Activated T-cell treated with anti-CD3 and anti-CD28 coated beads, Interleukin-2, amount 50 U/mL, for 24 hours (primary cell): Measurements from ENCODE around the gene MYBPHL.

ENCODE experiments used
- DNase-seq: peaks from one replicate; pipeline ENCODE4 v3.0.0-alpha.2; 2020
- H3K27ac Mint-ChIP-seq: 2 replicates; pipeline ENCODE4 v1.8.0; 2020; ENCODE audit warnings: mild to moderate bottlenecking, mixed read lengths
- H3K27me3 Mint-ChIP-seq: 2 replicates; pipeline ENCODE4 v1.8.0; 2020; ENCODE audit warnings: mixed read lengths
- H3K36me3 Mint-ChIP-seq: 2 replicates; pipeline ENCODE4 v1.8.0; 2020; ENCODE audit warnings: low read depth, mixed read lengths
- H3K4me1 Mint-ChIP-seq: 2 replicates; pipeline ENCODE4 v1.8.0; 2020; ENCODE audit warnings: low read depth, mixed read lengths
- H3K4me3 Mint-ChIP-seq: 2 replicates; pipeline ENCODE4 v1.8.0; 2020; ENCODE audit warnings: mild to moderate bottlenecking, moderate library complexity, mixed read lengths
- H3K9me3 Mint-ChIP-seq: 2 replicates; pipeline ENCODE4 v1.8.0; 2020; ENCODE audit warnings: mixed read lengths

The MYBPHL gene

GRCh38 chr1:109306832-109307273, at the start of gene MYBPHL:
Gene MYBPHL, minus strand, starts transcription at chr1:109307011. Its CDS starts 20 bp downstream, at chr1:109306991.
- Mint-ChIP-seq H3K36me3 (no peaks in the 10 kb centered on the region), H3K9me3 (no peaks in the 10 kb centered on the region), H3K27ac (no peak within 1 kb of the TSS), H3K4me1 (no peaks in the 10 kb centered on the region), H3K4me3 (no peak within 1 kb of the TSS), H3K27me3 (no peaks in the 10 kb centered on the region)
- no peak for DNase-seq

GRCh38 chr1:109356505-109356904, 49.7 kb upstream of the MYBPHL start:
- no peak for DNase-seq
- no peaks in the 10 kb centered on the region for H3K9me3 Mint-ChIP-seq
- no peak overlapping the region for H3K27ac Mint-ChIP-seq
- H3K4me3 Mint-ChIP-seq = no peak overlapping the region
- H3K36me3 Mint-ChIP-seq = no peaks in the 10 kb centered on the region
- H3K27me3 Mint-ChIP-seq = no peaks in the 10 kb centered on the region
- peaks cover 3% of the 10 kb centered on the region for H3K4me1 Mint-ChIP-seq

- Mint-ChIP-seq H3K4me1 (peaks cover 3% of the 10 kb centered on the region), H3K36me3 (no peaks in the 10 kb centered on the region), H3K27me3 (no peaks in the 10 kb centered on the region), H3K9me3 (no peaks in the 10 kb centered on the region), H3K4me3 (no peak overlapping the region), H3K27ac (no peak overlapping the region)
- DNase-seq = no peak
Observed at GRCh38 chr1:109354929-109355328, 48.1 kb upstream of the MYBPHL start.

- H3K4me1 Mint-ChIP-seq = peaks cover 3% of the 10 kb centered on the region
- DNase-seq = no peak
- no peak overlapping the region for H3K27ac Mint-ChIP-seq
- H3K9me3 Mint-ChIP-seq = no peaks in the 10 kb centered on the region
- H3K36me3 Mint-ChIP-seq = no peaks in the 10 kb centered on the region
- H3K27me3 Mint-ChIP-seq = no peaks in the 10 kb centered on the region
- H3K4me3 Mint-ChIP-seq = no peak overlapping the region
Observed at GRCh38 chr1:109351457-109351856, 44.6 kb upstream of the MYBPHL start.

GRCh38 chr1:109350655-109351054, 43.8 kb upstream of the MYBPHL start:
- no peaks in the 10 kb centered on the region for H3K27me3 Mint-ChIP-seq
- no peaks in the 10 kb centered on the region for H3K36me3 Mint-ChIP-seq
- H3K4me3 Mint-ChIP-seq = no peak overlapping the region
- DNase-seq = no peak
- H3K27ac Mint-ChIP-seq = no peak overlapping the region
- no peaks in the 10 kb centered on the region for H3K9me3 Mint-ChIP-seq
- peaks cover 3% of the 10 kb centered on the region for H3K4me1 Mint-ChIP-seq

GRCh38 chr1:109350182-109350581, 43.4 kb upstream of the MYBPHL start:
- Mint-ChIP-seq H3K4me3 (no peak overlapping the region), H3K36me3 (no peaks in the 10 kb centered on the region), H3K9me3 (no peaks in the 10 kb centered on the region), H3K4me1 (peaks cover 3% of the 10 kb centered on the region), H3K27me3 (no peaks in the 10 kb centered on the region), H3K27ac (no peak overlapping the region)
- no peak for DNase-seq

GRCh38 chr1:109347511-109347910, 40.7 kb upstream of the MYBPHL start:
- H3K36me3 Mint-ChIP-seq = no peaks in the 10 kb centered on the region
- no peak overlapping the region for H3K4me3 Mint-ChIP-seq
- no peak overlapping the region for H3K27ac Mint-ChIP-seq
- H3K9me3 Mint-ChIP-seq = no peaks in the 10 kb centered on the region
- H3K4me1 Mint-ChIP-seq = no peaks in the 10 kb centered on the region
- DNase-seq = no peak
- no peaks in the 10 kb centered on the region for H3K27me3 Mint-ChIP-seq

- Mint-ChIP-seq H3K36me3 (no peaks in the 10 kb centered on the region), H3K4me3 (no peak overlapping the region), H3K27ac (no peak overlapping the region), H3K27me3 (no peaks in the 10 kb centered on the region), H3K9me3 (no peaks in the 10 kb centered on the region), H3K4me1 (no peaks in the 10 kb centered on the region)
- no peak for DNase-seq
Observed at GRCh38 chr1:109341944-109342930, 35.4 kb upstream of the MYBPHL start.

GRCh38 chr1:109338608-109339007, 31.8 kb upstream of the MYBPHL start:
- Mint-ChIP-seq H3K4me3 (no peak overlapping the region), H3K27ac (no peak overlapping the region), H3K9me3 (no peaks in the 10 kb centered on the region), H3K27me3 (no peaks in the 10 kb centered on the region), H3K36me3 (no peaks in the 10 kb centered on the region), H3K4me1 (no peaks in the 10 kb centered on the region)
- DNase-seq = no peak

GRCh38 chr1:109338091-109338490, 31.3 kb upstream of the MYBPHL start:
- no peaks in the 10 kb centered on the region for H3K4me1 Mint-ChIP-seq
- no peak overlapping the region for H3K4me3 Mint-ChIP-seq

GRCh38 chr1:109335091-109335490, 28.3 kb upstream of the MYBPHL start:
- no peak overlapping the region for H3K27ac Mint-ChIP-seq
- H3K4me1 Mint-ChIP-seq = no peaks in the 10 kb centered on the region
- H3K27me3 Mint-ChIP-seq = no peaks in the 10 kb centered on the region
- no peak overlapping the region for H3K4me3 Mint-ChIP-seq
- H3K36me3 Mint-ChIP-seq = peaks cover 4% of the 10 kb centered on the region
- peaks cover 11% of the 10 kb centered on the region for H3K9me3 Mint-ChIP-seq
- DNase-seq = no peak

More at GRCh38 chr1:109338091-109338490, 31.3 kb upstream of the MYBPHL start:
- peaks cover 2% of the 10 kb centered on the region for H3K9me3 Mint-ChIP-seq
- H3K27me3 Mint-ChIP-seq = no peaks in the 10 kb centered on the region
- DNase-seq = no peak
- H3K27ac Mint-ChIP-seq = no peak overlapping the region
- H3K36me3 Mint-ChIP-seq = no peaks in the 10 kb centered on the region

- Mint-ChIP-seq H3K9me3 (peaks cover 14% of the 10 kb centered on the region), H3K27ac (no peak overlapping the region), H3K4me3 (no peak overlapping the region), H3K27me3 (no peaks in the 10 kb centered on the region), H3K36me3 (peaks cover 4% of the 10 kb centered on the region), H3K4me1 (no peaks in the 10 kb centered on the region)
- DNase-seq = no peak
Observed at GRCh38 chr1:109331113-109331512, 24.3 kb upstream of the MYBPHL start.

GRCh38 chr1:109327285-109327684, 20.5 kb upstream of the MYBPHL start:
- H3K4me1 Mint-ChIP-seq = no peaks in the 10 kb centered on the region
- no peaks in the 10 kb centered on the region for H3K27me3 Mint-ChIP-seq
- no peak overlapping the region for H3K4me3 Mint-ChIP-seq
- H3K36me3 Mint-ChIP-seq = peaks cover 4% of the 10 kb centered on the region
- H3K9me3 Mint-ChIP-seq = peaks cover 12% of the 10 kb centered on the region
- no peak for DNase-seq
- no peak overlapping the region for H3K27ac Mint-ChIP-seq

- no peak overlapping the region for H3K4me3 Mint-ChIP-seq
- H3K36me3 Mint-ChIP-seq = no peaks in the 10 kb centered on the region
- H3K4me1 Mint-ChIP-seq = no peaks in the 10 kb centered on the region
- no peak overlapping the region for H3K27ac Mint-ChIP-seq
- H3K27me3 Mint-ChIP-seq = no peaks in the 10 kb centered on the region
- DNase-seq = no peak
- no peaks in the 10 kb centered on the region for H3K9me3 Mint-ChIP-seq
Observed at GRCh38 chr1:109322974-109323373, 16.2 kb upstream of the MYBPHL start.

- no peak for DNase-seq
- no peak overlapping the region for H3K27ac Mint-ChIP-seq
- H3K4me1 Mint-ChIP-seq = no peaks in the 10 kb centered on the region
Observed at GRCh38 chr1:109319114-109319513, 12.3 kb upstream of the MYBPHL start.

More at GRCh38 chr1:109319114-109319513, 12.3 kb upstream of the MYBPHL start:
- H3K36me3 Mint-ChIP-seq = no peaks in the 10 kb centered on the region
- H3K9me3 Mint-ChIP-seq = no peaks in the 10 kb centered on the region
- H3K27me3 Mint-ChIP-seq = no peaks in the 10 kb centered on the region
- no peak overlapping the region for H3K4me3 Mint-ChIP-seq
